HG02840 (cell line): ENCODE data around the gene KIAA0513.

Experiments
- ATAC-seq: cut with Tn5 transposase; IDR thresholded peaks from one replicate; pipeline ENCODE4 v1.9.1; 2021; ENCODE audit warnings: mild to moderate bottlenecking, moderate library complexity, moderate number of reproducible peaks; ENCODE audit not compliant: unreplicated experiment, low FRiP score

KIAA0513 gene

DNA sequence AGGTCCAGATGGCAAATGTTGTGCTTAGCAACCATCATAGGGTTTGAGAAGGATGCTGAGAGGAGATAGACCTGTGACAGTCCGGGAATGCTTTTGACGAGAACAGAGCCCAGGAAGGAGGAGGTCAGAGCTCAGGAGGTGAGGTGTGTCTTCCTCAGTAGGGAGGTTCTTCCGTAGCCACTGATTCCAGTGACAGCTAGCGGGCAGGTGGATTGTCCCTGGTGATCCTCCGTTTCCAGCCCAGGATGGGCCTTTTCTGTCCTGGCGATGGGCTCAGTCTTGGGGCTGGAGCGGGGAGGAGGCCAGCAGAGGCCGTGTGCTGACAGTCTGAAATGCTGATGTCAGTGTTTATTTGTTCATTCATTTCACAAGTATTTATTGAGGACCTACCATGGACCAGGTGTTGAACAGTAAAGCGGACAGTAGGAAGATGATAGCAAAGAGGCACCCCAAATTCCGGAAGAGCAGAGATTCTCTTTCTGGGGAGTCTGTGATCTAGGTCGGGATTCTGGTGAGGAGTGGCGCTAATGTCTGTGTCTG, 38.8 kb downstream of the KIAA0513 start:
- ATAC-seq = no peak

DNA sequence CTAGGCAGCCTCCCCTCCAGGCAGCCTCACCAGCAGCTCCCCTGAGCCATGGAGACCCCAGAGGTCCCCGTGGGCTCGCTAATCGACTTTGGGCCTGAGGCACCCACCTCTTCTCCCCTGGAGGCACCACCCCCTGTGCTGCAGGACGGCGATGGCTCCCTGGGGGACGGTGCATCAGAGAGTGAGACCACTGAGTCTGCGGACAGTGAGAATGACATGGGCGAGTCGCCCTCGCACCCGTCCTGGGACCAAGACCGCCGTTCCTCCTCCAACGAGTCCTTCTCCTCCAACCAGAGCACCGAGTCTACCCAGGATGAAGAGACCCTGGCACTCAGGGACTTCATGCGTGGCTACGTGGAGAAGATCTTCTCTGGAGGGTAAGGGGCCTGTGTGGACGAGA, 39.4 kb downstream of the KIAA0513 start:
- no peak for ATAC-seq

DNA sequence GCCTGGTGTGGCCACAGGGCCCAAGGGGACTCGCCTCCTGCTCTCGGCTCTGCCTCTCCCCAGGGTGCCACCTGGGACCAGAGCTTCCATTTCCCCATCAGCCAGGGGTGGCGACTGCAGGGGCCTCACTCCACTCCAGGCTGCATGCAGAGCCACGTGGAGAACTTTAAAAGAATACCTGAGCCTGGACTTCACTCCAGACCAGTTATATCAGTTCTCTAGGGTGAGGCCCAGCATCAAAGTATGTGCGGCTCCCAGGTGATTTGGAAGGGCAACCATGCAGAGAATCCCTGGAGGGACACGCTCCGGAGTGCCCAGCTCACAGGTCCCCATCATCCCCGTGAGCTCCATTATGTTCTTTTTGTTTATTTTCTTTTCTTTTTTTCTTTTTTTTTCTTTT, 39.8 kb downstream of the KIAA0513 start:
- no peak for ATAC-seq

DNA sequence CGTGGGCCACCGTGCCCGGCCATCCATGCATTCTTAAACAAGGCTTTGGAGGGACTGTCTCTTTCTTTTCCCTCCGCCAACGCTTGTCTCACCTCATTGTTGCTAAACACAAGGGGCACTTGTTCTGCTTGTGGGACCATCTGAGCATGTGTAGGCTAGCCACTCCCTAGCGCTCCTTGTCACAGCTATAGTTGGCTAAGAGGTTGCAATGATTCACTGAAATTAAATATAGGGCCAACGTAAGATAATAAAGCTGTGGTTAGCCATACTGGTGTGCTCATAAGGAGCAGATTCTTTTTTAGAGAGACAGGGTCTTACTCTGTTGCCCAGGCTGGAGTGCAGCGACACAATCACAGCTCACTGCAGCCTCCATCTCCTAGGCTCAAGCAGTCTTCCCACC, 41.2 kb downstream of the KIAA0513 start:
- ATAC-seq = no peak

DNA sequence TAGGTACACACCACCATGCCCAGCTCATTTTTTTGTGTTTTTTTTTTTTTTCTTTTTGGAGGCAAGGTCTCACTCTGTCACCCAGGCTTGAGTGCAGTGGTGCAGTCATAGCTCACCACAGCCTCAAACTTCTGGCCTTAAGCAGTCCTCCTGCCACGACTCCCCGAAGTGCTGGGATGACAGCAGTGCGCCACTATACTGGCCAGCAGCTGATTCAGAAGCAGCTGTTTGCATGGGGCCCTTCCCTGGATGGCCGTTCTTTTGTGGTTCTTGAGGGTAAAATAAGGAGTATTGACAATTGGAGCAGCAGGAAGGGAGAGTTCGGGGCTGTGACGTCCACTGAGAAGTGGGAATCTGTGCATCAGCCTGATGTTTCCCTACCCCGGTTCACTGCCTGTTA, 41.6 kb downstream of the KIAA0513 start:
- no peak for ATAC-seq

DNA sequence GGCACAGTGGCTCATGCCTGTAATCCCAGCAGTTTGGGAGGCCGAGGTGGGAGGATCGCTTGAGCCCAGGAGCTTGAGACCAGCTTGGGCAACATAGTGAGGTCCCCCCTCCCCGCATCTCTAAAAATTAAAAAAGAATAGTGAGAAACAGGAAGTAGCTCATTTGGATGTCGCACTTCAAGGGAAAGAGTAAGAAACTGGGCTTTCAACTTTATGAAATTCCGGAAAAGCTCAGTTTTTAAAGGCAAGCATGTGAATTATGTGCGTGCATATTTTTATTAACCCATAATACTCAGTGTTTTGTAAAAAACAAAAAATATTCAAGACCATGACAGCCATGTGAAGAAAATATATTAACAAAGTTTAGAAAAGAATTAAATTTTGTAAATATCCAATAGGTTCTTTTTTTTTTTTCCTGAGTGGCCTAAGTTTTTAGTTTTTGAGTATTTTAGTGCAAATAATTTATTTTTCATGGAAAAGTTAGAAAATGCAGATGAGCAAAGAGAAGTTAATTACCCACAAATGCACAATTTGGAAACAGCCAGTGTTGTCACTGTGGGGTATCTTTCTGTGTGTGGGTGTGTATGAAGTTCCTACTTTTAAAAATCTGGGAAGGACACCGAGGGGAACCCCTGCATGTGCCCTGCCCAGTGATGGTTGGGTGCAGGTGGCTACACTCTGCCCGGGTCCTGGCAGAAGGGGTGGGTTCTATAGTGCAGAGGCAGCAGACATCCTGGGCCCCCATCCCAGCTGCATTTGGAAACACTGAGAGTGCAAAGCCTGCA, 44.7 kb downstream of the KIAA0513 start:
- ATAC-seq = no peak

DNA sequence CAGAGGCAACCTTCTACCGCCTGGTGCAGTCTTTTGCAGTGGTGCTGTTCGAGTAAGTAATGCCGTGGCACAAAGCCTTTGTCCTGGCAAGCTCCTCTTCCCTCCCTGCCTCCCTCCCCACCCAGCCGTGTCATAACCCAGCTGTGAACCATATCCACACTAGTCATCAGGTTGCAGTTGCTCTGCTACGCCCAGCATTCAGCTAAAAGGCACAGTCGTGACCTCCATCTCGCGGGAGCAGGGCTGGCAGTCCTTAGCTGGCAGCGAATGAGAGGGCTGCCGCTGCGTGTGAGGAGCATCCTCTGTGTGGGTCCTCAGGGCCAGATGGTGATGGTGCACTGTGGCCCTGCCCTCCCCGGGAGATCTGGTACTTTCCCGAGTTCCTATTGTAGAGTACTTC, 45.4 kb downstream of the KIAA0513 start:
- ATAC-seq = no peak

DNA sequence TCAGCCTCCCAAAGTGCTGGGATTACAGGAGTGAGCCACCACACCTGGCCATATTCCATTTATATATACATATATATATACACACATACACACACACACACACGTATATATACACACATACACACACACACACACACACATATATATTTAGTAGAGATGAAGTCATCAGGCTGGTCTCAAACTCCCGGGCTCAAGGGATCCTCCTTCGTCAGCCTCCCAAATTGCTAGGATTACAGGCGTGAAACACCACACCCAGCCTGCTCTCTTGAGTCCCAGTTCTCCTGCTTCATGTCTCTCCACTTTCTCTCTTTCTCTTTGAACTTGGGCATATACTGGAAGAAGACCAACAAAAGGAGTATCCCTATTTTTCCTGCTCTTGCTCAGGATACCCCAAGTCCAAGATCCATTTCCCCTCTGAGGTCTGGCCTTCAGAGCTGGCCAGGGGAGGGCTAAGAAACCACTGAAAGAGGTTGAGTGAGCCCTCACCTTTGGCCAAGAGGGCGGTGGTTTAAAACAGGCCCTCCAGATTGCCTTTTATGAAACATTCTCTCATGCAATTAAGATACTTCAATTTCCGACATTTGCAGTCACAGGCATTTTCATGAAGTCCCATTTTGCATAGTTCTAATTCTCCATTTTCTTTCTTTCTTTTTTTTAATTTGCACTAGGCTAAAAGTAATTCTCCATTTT, 46.8 kb downstream of the KIAA0513 start:
- ATAC-seq = no peak

DNA sequence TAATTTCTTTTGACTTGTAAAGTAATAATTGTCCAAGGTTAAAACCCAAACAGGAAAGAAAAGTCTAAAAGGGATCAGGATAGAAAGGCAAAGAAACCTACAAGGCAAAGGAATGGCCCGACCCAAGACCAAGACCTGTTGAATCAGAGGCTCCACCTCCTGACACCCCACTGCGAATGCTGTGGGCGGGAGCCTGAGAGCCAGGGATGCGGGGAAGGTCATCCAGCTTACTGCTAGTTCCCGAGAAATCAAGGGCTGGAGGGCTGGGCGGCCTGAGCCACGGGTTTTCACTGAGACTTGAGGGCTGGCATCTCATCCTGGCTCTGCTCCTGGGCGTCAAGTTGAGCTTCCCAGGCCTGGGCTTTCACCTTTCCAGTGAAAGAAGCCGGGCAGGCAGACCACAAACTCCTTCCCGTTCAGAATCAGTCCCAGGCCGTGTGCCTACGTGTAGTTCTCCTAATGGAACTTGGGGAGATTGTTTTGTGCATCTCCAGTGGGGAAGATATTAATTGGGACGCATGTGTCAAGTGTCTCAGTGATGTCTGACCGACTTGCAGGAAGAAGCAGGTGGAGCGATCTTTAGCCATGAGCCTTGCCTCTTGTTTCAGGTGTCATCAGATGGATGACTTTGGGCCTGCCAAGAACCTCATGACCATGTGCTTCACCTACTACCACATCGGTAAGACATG, 47.8 kb downstream of the KIAA0513 start:
- no peak for ATAC-seq

DNA sequence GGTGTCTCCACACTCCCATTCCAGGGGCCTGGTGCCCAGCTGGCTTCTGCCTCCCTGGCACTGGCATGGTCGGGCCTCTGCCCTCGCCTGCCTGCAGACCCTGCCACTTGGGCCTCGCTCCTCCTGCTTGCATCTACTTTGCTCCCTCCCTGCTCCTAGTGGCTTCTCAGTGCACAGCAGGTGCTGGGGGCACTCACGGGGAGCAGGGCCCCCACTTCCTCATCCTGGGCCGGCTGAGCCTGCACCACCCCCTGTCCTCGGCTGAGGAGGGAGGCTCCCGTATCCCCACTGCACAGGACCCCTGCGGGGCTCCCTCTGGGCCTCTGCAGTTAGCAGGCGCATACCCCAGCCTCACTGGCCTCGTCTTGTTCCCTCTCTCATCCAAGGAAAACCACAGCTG, 49.4 kb downstream of the KIAA0513 start:
- no peak for ATAC-seq

DNA sequence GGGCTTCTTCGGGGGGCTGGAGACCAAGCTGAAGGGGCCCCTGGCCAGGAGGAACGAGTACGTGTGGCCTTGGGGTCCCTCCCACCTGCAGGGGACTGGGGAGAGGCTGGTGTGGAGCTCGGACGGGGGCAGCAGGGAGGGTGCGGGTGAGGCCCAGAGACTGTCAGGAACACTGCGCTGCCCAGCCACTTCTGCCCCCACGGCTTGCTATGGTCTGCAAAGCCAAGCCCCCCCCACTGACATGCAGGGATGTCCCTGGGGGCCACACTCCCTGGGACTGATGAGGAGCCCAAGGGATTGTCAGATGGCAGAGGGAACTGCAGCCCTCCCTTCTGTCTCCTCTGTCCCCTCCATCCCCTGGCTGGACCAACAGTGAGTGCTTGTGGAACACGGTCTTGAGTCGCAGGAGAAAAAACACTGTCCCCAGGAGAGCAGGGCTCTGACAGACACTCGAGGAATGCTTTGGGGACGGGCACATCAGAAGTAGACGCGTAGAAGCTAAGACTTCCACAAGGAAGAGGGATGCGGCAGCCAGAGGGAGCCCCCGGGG, 50.1 kb downstream of the KIAA0513 start:
- ATAC-seq = no peak

DNA sequence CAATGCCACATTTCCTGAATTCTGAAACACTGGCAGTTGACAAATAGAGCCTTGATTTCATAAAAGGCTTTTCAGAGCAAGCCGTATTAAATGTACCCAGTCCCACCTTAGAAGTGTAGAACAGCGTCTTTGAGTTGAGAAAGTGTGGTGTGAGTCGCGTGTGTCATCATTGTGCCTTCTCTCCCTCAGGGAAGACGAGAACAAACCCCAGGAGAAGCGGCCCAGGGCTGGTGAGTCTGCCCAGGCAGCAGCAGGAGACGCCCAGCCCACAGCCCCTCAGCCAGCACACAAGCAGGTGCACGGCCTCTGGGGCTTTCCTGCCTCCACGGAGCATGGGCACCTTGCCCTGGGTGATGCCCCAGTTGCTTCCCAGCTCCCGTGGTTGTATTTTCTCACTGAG, 50.6 kb downstream of the KIAA0513 start:
- no peak for ATAC-seq

DNA sequence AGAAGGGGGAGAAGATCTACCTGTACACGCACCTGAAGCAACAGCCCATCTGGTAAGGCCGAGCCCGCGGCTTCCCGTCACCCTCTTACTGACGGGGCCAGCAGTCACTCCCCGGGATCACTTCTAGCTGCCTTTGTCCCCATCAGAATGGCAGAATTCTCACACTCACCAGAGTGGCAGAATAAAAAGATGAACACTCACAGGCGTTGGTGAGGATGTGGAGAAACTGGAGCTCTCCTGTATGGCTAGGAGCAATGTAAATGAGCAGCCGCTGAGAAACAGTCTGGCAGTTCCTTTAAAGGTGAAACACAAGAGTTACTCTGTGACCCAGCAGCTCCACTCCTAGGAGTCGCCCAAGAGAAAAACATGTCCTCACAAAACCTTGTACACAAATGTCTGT, 51.4 kb downstream of the KIAA0513 start:
- ATAC-seq = no peak

DNA sequence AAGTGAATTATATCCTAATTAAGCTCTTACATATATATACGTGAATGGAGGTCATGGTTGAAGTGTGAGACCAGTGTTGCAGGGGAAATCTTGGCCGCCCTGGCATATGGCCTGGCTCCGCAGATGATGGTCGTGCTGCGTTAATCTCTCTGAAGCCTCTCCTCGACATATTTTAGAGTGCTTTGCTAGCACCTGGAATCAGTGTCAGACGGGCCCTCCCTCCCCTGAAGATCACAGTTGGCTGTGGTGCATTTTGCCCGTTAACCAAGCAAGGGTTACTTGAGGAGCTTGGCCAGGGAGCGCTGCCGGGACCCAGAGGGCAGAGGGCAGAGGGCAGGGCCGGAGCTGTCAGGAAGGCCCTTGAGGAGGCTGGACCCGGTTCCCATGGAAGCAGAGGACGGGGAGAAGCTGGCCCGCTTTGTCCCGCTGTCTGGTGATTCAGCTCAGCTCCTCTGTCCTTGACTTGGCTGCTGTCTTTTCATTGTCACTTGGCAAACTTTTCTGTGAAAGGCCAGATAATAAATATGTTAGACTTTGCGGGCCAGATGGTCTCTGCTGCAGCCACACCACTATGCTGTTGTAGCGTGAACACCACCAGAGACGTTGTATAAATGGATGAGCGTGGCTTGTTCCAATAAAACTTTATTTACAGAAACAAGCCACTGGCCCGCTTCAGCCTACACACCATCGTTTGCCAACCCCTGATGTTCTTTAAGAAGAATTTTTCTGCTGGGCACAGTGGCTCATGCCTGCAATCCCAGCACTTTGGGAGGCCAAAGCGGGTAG, 52.4 kb downstream of the KIAA0513 start:
- ATAC-seq = no peak

DNA sequence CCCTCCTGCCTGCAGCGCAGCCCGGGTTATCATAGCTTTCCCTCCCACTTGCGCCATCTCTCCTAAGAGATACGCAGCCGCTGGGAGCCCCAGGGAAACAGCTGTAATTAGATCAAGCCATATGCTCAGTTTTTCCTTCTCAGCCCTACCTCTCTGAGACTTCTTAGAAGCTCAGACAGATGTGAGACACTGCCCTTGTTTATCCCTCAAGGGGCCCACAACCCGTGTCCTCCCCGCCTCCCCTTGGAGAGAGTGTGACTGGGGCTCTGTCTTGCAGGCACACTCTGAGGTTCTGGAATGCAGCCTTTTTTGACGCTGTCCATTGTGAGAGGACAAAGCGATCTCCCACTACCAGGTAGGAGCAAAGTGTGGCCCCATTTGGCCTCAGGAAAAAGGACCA, 53.4 kb downstream of the KIAA0513 start:
- no peak for ATAC-seq

DNA sequence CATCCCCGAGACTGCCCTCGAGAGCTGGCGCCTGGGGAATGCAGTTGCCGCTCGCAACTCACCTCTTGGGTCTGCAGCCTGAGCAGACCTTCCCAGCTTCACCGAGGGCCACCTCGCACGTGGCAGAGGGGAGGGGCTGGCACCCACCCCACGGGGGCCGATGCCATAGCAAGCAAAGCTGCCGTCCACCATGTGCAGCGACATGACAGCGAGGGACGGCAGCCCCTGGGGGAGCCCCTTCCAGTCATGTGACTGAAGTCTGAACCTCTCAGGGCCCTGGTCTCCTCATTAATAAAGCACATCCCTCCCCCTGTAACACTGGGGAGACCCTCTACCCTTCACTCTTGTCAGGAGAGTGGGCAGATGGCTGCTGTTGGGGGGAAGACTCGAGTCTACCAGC, 54.2 kb downstream of the KIAA0513 start:
- ATAC-seq = no peak

DNA sequence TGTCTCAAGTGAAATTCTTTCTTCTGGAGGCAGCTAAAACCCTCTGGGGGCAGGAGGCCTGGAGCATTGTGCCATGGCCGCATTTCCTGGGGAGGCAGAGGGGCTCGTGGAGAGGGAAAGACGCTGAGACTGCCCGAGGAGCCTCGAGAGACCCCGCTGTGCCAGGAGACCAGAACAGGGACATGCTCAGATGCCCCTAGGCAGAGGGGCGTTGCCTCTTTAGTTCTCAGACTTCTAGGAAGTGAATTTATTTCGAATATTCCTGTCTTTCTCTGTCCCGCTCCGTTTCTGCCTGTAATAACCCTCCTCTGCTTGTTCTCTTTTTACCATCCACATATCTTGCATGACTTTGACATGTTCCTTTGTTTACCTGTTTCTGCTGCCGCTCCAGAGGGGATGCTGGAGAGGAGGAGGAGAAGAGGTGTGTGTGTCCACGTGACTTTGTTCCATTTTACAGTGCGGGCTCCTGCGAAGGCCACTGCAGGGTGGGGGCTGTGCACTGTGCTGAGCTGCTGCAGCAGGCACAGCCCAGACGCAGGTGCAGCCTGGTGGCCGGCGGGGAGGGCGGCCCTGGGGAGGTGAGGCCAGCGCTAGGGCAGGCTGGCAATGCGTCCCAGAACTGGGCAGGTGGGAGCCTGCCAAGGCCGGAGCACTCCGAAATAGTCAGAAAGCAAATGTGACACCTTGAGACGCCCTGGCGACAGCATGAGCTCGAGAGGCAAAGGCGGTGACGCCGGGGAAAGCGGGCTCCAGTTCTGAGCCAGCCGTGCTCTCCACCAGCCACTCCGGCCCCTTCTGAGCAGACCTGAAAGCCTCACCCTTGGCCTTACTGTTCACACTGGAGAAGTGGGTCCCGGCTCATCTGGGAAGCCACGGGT, 54.8 kb downstream of the KIAA0513 start:
- no peak for ATAC-seq

DNA sequence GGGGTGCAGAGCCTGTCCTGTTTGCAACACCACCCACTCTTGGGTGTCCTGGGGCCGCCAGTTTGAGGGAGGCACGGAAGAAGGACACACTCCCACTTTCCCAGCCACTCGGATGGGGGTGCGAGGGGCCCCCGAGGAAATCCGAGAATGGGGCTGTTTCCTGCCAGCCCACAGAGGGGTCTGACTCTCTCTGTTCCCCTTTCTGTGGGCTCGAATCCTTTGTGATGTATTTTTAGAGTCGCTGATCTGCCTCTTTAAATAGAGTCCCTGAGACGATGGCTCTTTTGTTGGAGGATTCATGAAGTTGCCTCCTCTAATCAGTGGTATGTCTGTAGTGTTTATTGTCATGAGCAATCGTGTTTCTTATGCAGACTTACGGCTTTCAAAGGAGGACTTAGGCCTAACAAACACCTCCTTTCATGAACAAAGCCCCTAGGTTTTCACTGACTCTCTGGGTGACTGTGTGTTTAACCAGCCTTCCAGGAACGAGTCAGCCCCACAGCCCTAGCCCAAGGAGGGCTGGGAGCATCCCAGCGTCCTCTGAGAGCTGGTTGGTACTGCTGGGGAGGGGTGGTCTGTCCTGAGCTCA, 55.5 kb downstream of the KIAA0513 start:
- ATAC-seq = no peak
